Neural progenitor cell (in vitro differentiated cells): ENCODE measurements around the gene PHTF1. TPM values are rescaled to one million over a fixed set of nuclear protein-coding genes. Genes with fewer than 3 reads are reported as not detected.

Source experiments
- DNase-seq: peaks from one replicate; pipeline ENCODE4 v3.0.0-alpha.2; 2016; ENCODE audit warnings: low spot score
- H2AFZ ChIP-seq: fragments of 200-600 bp; sonication (generic); replicated peaks from 2 replicates; pipeline ENCODE4 v1.6.1; 2016; ENCODE audit warnings: antibody characterized with exemption
- H3F3A ChIP-seq: fragments of 200-600 bp; sonication (generic); 2 replicates; pipeline ENCODE4 v1.6.1; 2016; ENCODE audit warnings: antibody characterized with exemption, low read depth
- H3K27ac ChIP-seq: fragments of 200-600 bp; sonication (generic); 2 replicates; pipeline ENCODE4 v1.5.1; 2016; ENCODE audit warnings: mild to moderate bottlenecking
- H3K27me3 ChIP-seq: fragments of 200-600 bp; sonication (generic); 2 replicates; pipeline ENCODE4 v1.6.1; 2016; ENCODE audit warnings: mild to moderate bottlenecking, moderate library complexity
- H3K36me3 ChIP-seq: fragments of 200-600 bp; sonication (generic); 2 replicates; pipeline ENCODE4 v1.5.1; 2016
- H3K4me1 ChIP-seq: fragments of 200-600 bp; sonication (generic); 2 replicates; pipeline ENCODE4 v1.6.1; 2016; ENCODE audit warnings: mixed run types
- H3K4me2 ChIP-seq: fragments of 200-600 bp; sonication (generic); 2 replicates; pipeline ENCODE4 v1.6.1; 2016
- H3K4me3 ChIP-seq: fragments of 200-600 bp; sonication (generic); 2 replicates; pipeline ENCODE4 v1.5.1; 2016
- H3K79me2 ChIP-seq: fragments of 200-600 bp; sonication (generic); 2 replicates; pipeline ENCODE4 v1.6.1; 2016; ENCODE audit warnings: low read depth
- H3K9ac ChIP-seq: fragments of 200-600 bp; sonication (generic); 2 replicates; pipeline ENCODE4 v1.6.1; 2016
- H3K9me3 ChIP-seq: fragments of 200-600 bp; sonication (generic); 2 replicates; pipeline ENCODE4 v1.5.1; 2016; ENCODE audit warnings: low read depth
- H4K20me1 ChIP-seq: fragments of 200-600 bp; sonication (generic); 2 replicates; pipeline ENCODE4 v1.6.1; 2016; ENCODE audit warnings: low read depth
- H3K27ac Mint-ChIP-seq: 3 replicates; pipeline ENCODE4 v1.8.0; 2021; ENCODE audit warnings: mixed read lengths
- H3K27me3 Mint-ChIP-seq: 2 replicates; pipeline ENCODE4 v1.8.0; 2022; ENCODE audit warnings: low read depth, mild to moderate bottlenecking, inconsistent platforms, moderate library complexity, mixed read lengths; ENCODE audit not compliant: insufficient read depth
- H3K36me3 Mint-ChIP-seq: 3 replicates; pipeline ENCODE4 v1.8.0; 2021; ENCODE audit warnings: mixed read lengths
- H3K4me1 Mint-ChIP-seq: 3 replicates; pipeline ENCODE4 v1.8.0; 2021; ENCODE audit warnings: mixed read lengths
- H3K4me3 Mint-ChIP-seq: 3 replicates; pipeline ENCODE4 v1.8.0; 2021; ENCODE audit warnings: mild to moderate bottlenecking, moderate library complexity, mixed read lengths
- H3K9me3 Mint-ChIP-seq: 3 replicates; pipeline ENCODE4 v1.8.0; 2020; ENCODE audit warnings: mixed read lengths
- CTCF ChIP-seq: fragments of 200-600 bp; sonication (generic); IDR thresholded peaks from 2 replicates; pipeline ENCODE4 v1.5.1; 2017; ENCODE audit warnings: antibody characterized with exemption, mild to moderate bottlenecking
- EZH2 ChIP-seq: fragments of 200-600 bp; sonication (generic); IDR thresholded peaks from 2 replicates; pipeline ENCODE4 v1.6.1; 2017; ENCODE audit warnings: antibody characterized with exemption, mild to moderate bottlenecking, moderate library complexity
- EZH2phosphoT487 ChIP-seq: fragments of 200-600 bp; sonication (generic); IDR thresholded peaks from 2 replicates; pipeline ENCODE4 v1.6.1; 2017; ENCODE audit warnings: antibody characterized with exemption
- total RNA-seq: library from RNA; depleted of rRNA; stranded (reverse); fragments of >200 nt; gene quantifications from 2 replicates; pipeline ENCODE4 v1.2.3, GENCODE V29; 2015; ENCODE audit warnings: low replicate concordance

PHTF1 gene
- total RNA-seq, 1 donor from 2014 or later, result 76.8 TPM

- H3K4me1 Mint-ChIP-seq, result no peaks in the 10 kb centered on the region
- H3K4me1 ChIP-seq, result no peaks in the 10 kb centered on the region
- TF ChIP-seq CTCF, result no peak
- no peak for TF ChIP-seq EZH2phosphoT487
- no peak for TF ChIP-seq EZH2
- no peak overlapping the region for H3K27ac Mint-ChIP-seq
- no peaks in the 10 kb centered on the region for H3K27me3 Mint-ChIP-seq
- H3K9me3 ChIP-seq, result no peaks in the 10 kb centered on the region
- H3F3A ChIP-seq, result peaks cover 5% of the 10 kb centered on the region
- no peak overlapping the region for H3K9ac ChIP-seq
- H2AFZ ChIP-seq, result no peak overlapping the region
- H3K9me3 Mint-ChIP-seq, result peaks cover 4% of the 10 kb centered on the region
- H4K20me1 ChIP-seq, result no peaks in the 10 kb centered on the region
- H3K79me2 ChIP-seq, result peaks cover 37% of the 10 kb centered on the region
- H3K4me3 ChIP-seq, result no peak overlapping the region
- H3K4me3 Mint-ChIP-seq, result no peak overlapping the region
- H3K36me3 ChIP-seq, result peaks cover 11% of the 10 kb centered on the region
- DNase-seq, result no peak
- H3K36me3 Mint-ChIP-seq, result peaks cover 43% of the 10 kb centered on the region
- no peak overlapping the region for H3K4me2 ChIP-seq
- no peaks in the 10 kb centered on the region for H3K27me3 ChIP-seq
- H3K27ac ChIP-seq, result no peak overlapping the region
Measured at GRCh38 chr1:113744114-113744513, 15.2 kb downstream of the PHTF1 start.

DNA sequence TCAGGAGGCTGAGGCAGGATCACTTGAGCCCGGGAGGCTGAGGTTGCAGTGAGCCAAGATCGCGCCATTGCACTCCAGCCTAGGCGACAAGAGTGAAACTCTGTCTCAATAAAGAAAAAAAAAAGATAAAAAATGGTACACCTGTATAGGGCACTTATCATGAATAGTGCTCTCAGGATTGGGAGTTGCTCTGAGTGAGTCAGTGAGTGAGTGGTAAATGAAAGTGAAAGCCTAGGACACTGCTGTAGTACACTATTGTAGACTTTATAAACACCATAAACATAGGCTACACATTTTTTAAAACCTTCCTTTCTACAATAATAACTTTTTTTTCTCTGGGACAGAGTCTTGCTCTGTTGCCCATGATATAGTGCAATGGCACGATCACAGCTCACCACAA is 16.8 kb downstream of the PHTF1 start:
- H3K4me1 ChIP-seq, result no peaks in the 10 kb centered on the region
- H3K27ac ChIP-seq, result no peak overlapping the region
- no peak overlapping the region for H3K27ac Mint-ChIP-seq
- no peak overlapping the region for H3K9ac ChIP-seq
- no peaks in the 10 kb centered on the region for H3K27me3 Mint-ChIP-seq
- H3K4me3 Mint-ChIP-seq, result no peak overlapping the region
- H3K9me3 ChIP-seq, result no peaks in the 10 kb centered on the region
- no peaks in the 10 kb centered on the region for H4K20me1 ChIP-seq
- H3K4me2 ChIP-seq, result no peak overlapping the region
- no peaks in the 10 kb centered on the region for H3K4me1 Mint-ChIP-seq
- peaks cover 4% of the 10 kb centered on the region for H3K9me3 Mint-ChIP-seq
- TF ChIP-seq EZH2phosphoT487 (no peak), EZH2 (no peak), CTCF (no peak)
- H3K27me3 ChIP-seq, result no peaks in the 10 kb centered on the region
- H3K36me3 Mint-ChIP-seq, result peaks cover 36% of the 10 kb centered on the region
- DNase-seq, result no peak
- H3K79me2 ChIP-seq, result peaks cover 37% of the 10 kb centered on the region
- H3K36me3 ChIP-seq, result peaks cover 18% of the 10 kb centered on the region
- no peak overlapping the region for H3K4me3 ChIP-seq
- no peak overlapping the region for H2AFZ ChIP-seq
- peaks cover 5% of the 10 kb centered on the region for H3F3A ChIP-seq

DNA sequence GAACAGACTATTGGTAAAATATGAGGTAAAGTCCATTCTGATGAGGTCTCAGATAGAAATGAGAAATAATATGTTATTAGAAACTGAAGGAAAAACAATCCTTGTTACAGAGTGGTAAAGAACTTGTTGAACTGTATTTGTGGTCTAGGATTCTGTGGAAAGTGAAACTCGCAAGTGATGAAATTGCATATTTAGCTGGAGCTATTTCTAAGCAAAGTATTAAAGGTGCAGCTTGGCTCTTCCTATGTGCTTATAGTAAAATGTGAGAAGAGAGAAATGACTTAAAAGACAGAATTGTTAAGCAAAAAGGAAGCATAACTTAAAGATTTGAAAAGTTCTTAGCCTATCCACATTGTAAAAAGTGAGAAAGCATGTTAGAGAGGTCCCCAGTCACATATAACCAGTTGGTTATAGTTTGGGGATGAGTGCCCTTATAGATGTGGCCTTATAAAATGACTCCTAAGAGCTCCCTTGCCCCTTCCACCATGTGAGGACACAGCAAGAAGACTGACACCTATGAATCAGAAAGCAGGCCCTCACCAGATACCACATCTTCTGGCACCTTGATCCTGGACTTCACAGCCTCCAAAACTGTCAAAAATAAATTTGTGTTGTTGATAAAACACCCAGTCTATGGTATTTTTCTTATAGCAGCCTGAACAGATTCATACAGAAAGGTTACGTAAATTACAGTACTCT is 24.8 kb downstream of the PHTF1 start:
- DNase-seq, result no peak
- no peak overlapping the region for H2AFZ ChIP-seq
- H3K79me2 ChIP-seq, result no peaks in the 10 kb centered on the region
- peaks cover 18% of the 10 kb centered on the region for H3K36me3 ChIP-seq
- H3F3A ChIP-seq, result no peaks in the 10 kb centered on the region
- no peaks in the 10 kb centered on the region for H4K20me1 ChIP-seq
- Mint-ChIP-seq H3K4me3 (no peak overlapping the region), H3K4me1 (no peaks in the 10 kb centered on the region), H3K27ac (no peak overlapping the region), H3K36me3 (peaks cover 44% of the 10 kb centered on the region), H3K27me3 (peaks cover 4% of the 10 kb centered on the region), H3K9me3 (no peaks in the 10 kb centered on the region)
- no peaks in the 10 kb centered on the region for H3K9me3 ChIP-seq
- no peak overlapping the region for H3K4me3 ChIP-seq
- no peak for TF ChIP-seq EZH2
- TF ChIP-seq EZH2phosphoT487, result no peak
- no peak for TF ChIP-seq CTCF
- H3K27me3 ChIP-seq, result no peaks in the 10 kb centered on the region
- no peak overlapping the region for H3K4me2 ChIP-seq
- H3K9ac ChIP-seq, result no peak overlapping the region
- H3K27ac ChIP-seq, result no peak overlapping the region
- no peaks in the 10 kb centered on the region for H3K4me1 ChIP-seq
